ENCODE data around the gene NAA50.

GRCh38 chr3:113791381-113791780 is 45.3 kb upstream of the NAA50 start:
- TF ChIP-seq POLR2A (IDR thresholded peaks at IDR 0.05), result no peak
- TF ChIP-seq CTCF (IDR thresholded peaks at IDR 0.05), result no peak
- TF ChIP-seq EP300 (IDR thresholded peaks at IDR 0.05), result no peak

All from stomach (tissue), 4 donors.